Coronary artery (tissue), 2 donors: Measurements from ENCODE around the gene FAM111B.
"Not testable (repeated sequence)": the region's sequence is repeated elsewhere in the genome, so short reads cannot be mapped to it uniquely, and the experiment has no call there.

Source experiments
- DNase-seq: peaks from one replicate; pipeline ENCODE4 v3.0.0-alpha.2; 2017; ENCODE audit warnings: low spot score
- H3K27ac ChIP-seq, 2 donors: fragments of 200-600 bp; sonication (generic); one replicate each; pipeline ENCODE4 v1.5.1; 2016 to 2019
- H3K4me3 ChIP-seq: fragments of 200-600 bp; sonication (generic); 2 replicates; pipeline ENCODE4 v1.5.1; 2016; ENCODE audit warnings: mild to moderate bottlenecking, moderate library complexity
- CTCF ChIP-seq: fragments of 200-600 bp; sonication (generic); IDR thresholded peaks from one replicate; pipeline ENCODE4 v1.5.1; 2019; ENCODE audit warnings: antibody characterized with exemption

The FAM111B gene

GRCh38 chr11:59076876-59077571, 30.0 kb upstream of the FAM111B start:
- TF ChIP-seq CTCF, result no peak
- Histone ChIP-seq H3K27ac (no peak overlapping the region), H3K4me3 (no peak overlapping the region)
- DNase-seq, result no peak

GRCh38 chr11:59078435-59078834, 28.6 kb upstream of the FAM111B start:
- no peak overlapping the region for H3K4me3 ChIP-seq
- DNase-seq, result no peak
- no peak overlapping the region for H3K27ac ChIP-seq
- TF ChIP-seq CTCF, result no peak

GRCh38 chr11:59079086-59079485, 28.0 kb upstream of the FAM111B start:
- H3K27ac ChIP-seq, result no peak overlapping the region
- TF ChIP-seq CTCF, result no peak
- no peak for DNase-seq
- no peak overlapping the region for H3K4me3 ChIP-seq

- not testable (repeated sequence) for H3K4me3 ChIP-seq, DNase-seq, H3K27ac ChIP-seq
These were observed 26.6 kb upstream of the FAM111B start for GRCh38 chr11:59080421-59080820.

GRCh38 chr11:59081430-59082020, 25.5 kb upstream of the FAM111B start:
- H3K27ac ChIP-seq, DNase-seq, H3K4me3 ChIP-seq: not testable (repeated sequence)

GRCh38 chr11:59086007-59086406, 21.0 kb upstream of the FAM111B start, which contains the start of gene GLYATL1B:
Gene GLYATL1B (plus strand): TSS chr11:59086307. CDS start chr11:59086307, 0 bp downstream.
- not testable (repeated sequence) for DNase-seq, H3K27ac ChIP-seq, H3K4me3 ChIP-seq

GRCh38 chr11:59088162-59088561, 18.9 kb upstream of the FAM111B start:
- TF ChIP-seq CTCF, result no peak
- DNase-seq, result no peak
- H3K4me3 ChIP-seq, result no peak overlapping the region
- H3K27ac ChIP-seq, result no peak overlapping the region

GRCh38 chr11:59093576-59093975, 13.5 kb upstream of the FAM111B start:
- not testable (repeated sequence) for DNase-seq, H3K27ac ChIP-seq, H3K4me3 ChIP-seq

- not testable (repeated sequence) for H3K4me3 ChIP-seq, DNase-seq, H3K27ac ChIP-seq
These were observed 11.8 kb upstream of the FAM111B start for GRCh38 chr11:59095225-59095624.

- not testable (repeated sequence) for H3K27ac ChIP-seq, H3K4me3 ChIP-seq, DNase-seq
These were observed 11.0 kb upstream of the FAM111B start for GRCh38 chr11:59095972-59096575.
